H1 (cell line): ENCODE measurements around the gene PTPRG.

ENCODE experiments used
- CBX8 ChIP-seq: fragments of 300-800, 300-1000 bp; sonication (generic); IDR thresholded peaks from 2 replicates; pipeline ENCODE4 v1.7.1; 2016; ENCODE audit warnings: low read depth, low read length, borderline replicate concordance
- CEBPB ChIP-seq: IDR thresholded peaks from 2 replicates; pipeline ENCODE4 v1.6.1; 2012; ENCODE audit warnings: low read depth, low read length
- CTCF ChIP-seq, 3 experiments: IDR thresholded peaks; 1 replicate in 2 of 3; 2 replicates in 1 of 3; pipeline versions ENCODE4 v1.5.1 to v1.6.1; 2011; ENCODE audit warnings: low read length in 3 of 3, mild to moderate bottlenecking in 3 of 3, inconsistent platforms in 2 of 3, low read depth in 1 of 3, moderate library complexity in 1 of 3; ENCODE audit not compliant: insufficient read depth in 1 of 3; ENCODE audit errors: control extremely low read depth in 1 of 3
- EGR1 ChIP-seq: IDR thresholded peaks from 2 replicates; pipeline ENCODE4 v1.6.1; 2011; ENCODE audit warnings: low read depth, low read length, borderline replicate concordance
- EP300 ChIP-seq, 2 experiments: IDR thresholded peaks; 1 replicate in 1 of 2; 2 replicates in 1 of 2; pipeline ENCODE4 v1.6.1; 2011 to 2012; ENCODE audit warnings: low read depth in 2 of 2, low read length in 2 of 2, mild to moderate bottlenecking in 2 of 2, borderline replicate concordance in 1 of 2, inconsistent platforms in 1 of 2, moderate library complexity in 1 of 2
- GTF2F1 ChIP-seq: IDR thresholded peaks from 2 replicates; pipeline ENCODE4 v1.6.1; 2012; ENCODE audit warnings: low read depth, low read length, improper control_type of control experiment, borderline replicate concordance
- HDAC6 ChIP-seq: IDR thresholded peaks from one replicate; pipeline ENCODE4 v1.7.1; 2012; ENCODE audit warnings: low read depth, mild to moderate bottlenecking, inconsistent platforms, low read length, moderate library complexity
- POLR2A ChIP-seq, 2 experiments: IDR thresholded peaks; 1 replicate in 1 of 2; 2 replicates in 1 of 2; pipeline ENCODE4 v1.6.1; 2011; ENCODE audit warnings: low read depth in 2 of 2, low read length in 2 of 2, mild to moderate bottlenecking in 2 of 2; ENCODE audit errors: control extremely low read depth in 1 of 2
- POLR2AphosphoS5 ChIP-seq: IDR thresholded peaks from 2 replicates; pipeline ENCODE4 v1.6.1; 2011; ENCODE audit warnings: low read depth, low read length
- POU5F1 ChIP-seq: IDR thresholded peaks from 2 replicates; pipeline ENCODE4 v1.6.1; 2011; ENCODE audit warnings: low read depth, mild to moderate bottlenecking, low read length, moderate library complexity
- RFX5 ChIP-seq: IDR thresholded peaks from 2 replicates; pipeline ENCODE4 v1.6.1; 2011; ENCODE audit warnings: low read depth, low read length, improper control_type of control experiment, borderline replicate concordance
- SP1 ChIP-seq: IDR thresholded peaks from 2 replicates; pipeline ENCODE4 v1.6.1; 2011; ENCODE audit warnings: low read depth, low read length
- TAF1 ChIP-seq: IDR thresholded peaks from 2 replicates; pipeline ENCODE4 v1.6.1; 2011; ENCODE audit warnings: mild to moderate bottlenecking, low read depth, low read length
- ZNF274 ChIP-seq: IDR thresholded peaks from 2 replicates; pipeline ENCODE4 v1.7.0; 2012; ENCODE audit warnings: low read length, borderline replicate concordance; ENCODE audit errors: extremely low read depth

GRCh38 chr3:62122819-62123218 lies 561.4 kb downstream of the PTPRG start:
- TF ChIP-seq RFX5 = no peak
- TF ChIP-seq HDAC6 = no peak
- TF ChIP-seq POLR2A (IDR thresholded peaks at IDR 0.05; ENCODE audit: control extremely low read depth in 1 of 2, low read depth in 2 of 2, low read length in 2 of 2) = no peak
- no peak for TF ChIP-seq ZNF274
- no peak for TF ChIP-seq SP1
- no peak for TF ChIP-seq GTF2F1
- no peak for TF ChIP-seq CBX8
- no peak for TF ChIP-seq CTCF (IDR thresholded peaks at IDR 0.05; ENCODE audit: control extremely low read depth in 1 of 3, insufficient read depth in 1 of 3, low read depth in 1 of 3, low read length in 3 of 3)
- TF ChIP-seq EP300 (IDR thresholded peaks at IDR 0.05; ENCODE audit: borderline replicate concordance in 1 of 2, low read depth in 2 of 2, low read length in 2 of 2) = no peak
- no peak for TF ChIP-seq POU5F1
- TF ChIP-seq EGR1 = no peak
- no peak for TF ChIP-seq CEBPB
- no peak for TF ChIP-seq TAF1
- no peak for TF ChIP-seq POLR2AphosphoS5
